Adrenal gland (tissue), 12 donors: ENCODE measurements around the gene HDAC10. TPM values are rescaled to one million over a fixed set of nuclear protein-coding genes. Genes with fewer than 3 reads are reported as not detected.

Source experiments
- DNase-seq, 7 donors: peaks; one replicate each; pipeline ENCODE4 v3.0.0-alpha.2; 2019 to 2020
- H3K27ac ChIP-seq, 5 donors: fragments of 200-600 bp; sonication (generic) in 4 of 5; 1 replicate in 3 of 5; 2 replicates in 2 of 5; pipeline versions ENCODE4 v1.5.1 to v1.8.0; 2016 to 2020; ENCODE audit warnings: mild to moderate bottlenecking in 1 of 5
- H3K27me3 ChIP-seq: fragments of 200-600 bp; 2 replicates; pipeline ENCODE4 v1.8.0; 2021
- H3K36me3 ChIP-seq, 2 donors: fragments of 200-600 bp; replicated peaks in 1 of 2; 1 replicate in 1 of 2; 2 replicates in 1 of 2; pipeline versions ENCODE4 v1.5.1 to v1.8.0; 2018 to 2022
- H3K4me1 ChIP-seq, 2 donors: fragments of 200-600 bp; replicated peaks in 1 of 2; 1 replicate in 1 of 2; 2 replicates in 1 of 2; pipeline versions ENCODE4 v1.5.1 to v1.8.0; 2018 to 2021
- H3K4me3 ChIP-seq, 4 donors: fragments of 200-600 bp; sonication (generic) in 3 of 4; one replicate each; pipeline ENCODE4 v1.5.1; 2016 to 2018
- H3K9me3 ChIP-seq, 3 donors: fragments of 200-600 bp; sonication (generic) in 1 of 3; replicated peaks in 1 of 3; 1 replicate in 2 of 3; 2 replicates in 1 of 3; pipeline versions ENCODE4 v1.5.1 to v1.8.0; 2016 to 2021
- POLR2A ChIP-seq, 2 donors: fragments of 450-650 bp; IDR thresholded peaks; one replicate each; pipeline ENCODE4 v1.6.1; 2017; ENCODE audit warnings: antibody characterized with exemption in 2 of 2, mild to moderate bottlenecking in 2 of 2, moderate library complexity in 1 of 2
- WGBS, 4 donors: extraction: QIAGEN DNeasy Blood & Tissue Kit in 2 of 4; methylation state at CpG; one replicate each; pipeline versions ENCODE4 v1.1.5 to v1.1.7; 2013 to 2017; 5-methylcytosine and 5-hydroxymethylcytosine counted together
- intact Hi-C, 2 donors: fragments of 100-400 bp; cut with DNase I; formaldehyde crosslinking; loops; one replicate each; pipeline versions ENCODE4 v1.14.1 to v1.15.0; 2022 to 2023
- polyA plus RNA-seq, 3 donors: library from polyadenylated mRNA; stranded (reverse); fragments of 200-250 nt in 2 of 3; fragments of 350-450 nt in 1 of 3; fragmentation: Illumina TruSeq in 1 of 3; extraction: RNeasy Lipid Tissue Mini Kit (QIAGEN cat#74804) in 1 of 3; gene quantifications; one replicate each; pipeline ENCODE4 v1.2.3, GENCODE V29; 2013 to 2014
- total RNA-seq, 9 donors: library from RNA; depleted of rRNA in 4 of 9; stranded (reverse); fragments of >200 nt in 4 of 9; fragments of 120-200 nt in 1 of 9; fragmentation: NEBNext Ultra II Directional in 1 of 9; extraction: Animal tissue kit (Norgen Biotek cat#: 25700) in 1 of 9; gene quantifications; one replicate each; pipeline versions ENCODE4 v1.1.0 to v1.2.4, GENCODE V29; 2013 to 2023
- TF ChIP-seq, protein P1 (sequence below), 6 experiments: fragments of 450-650 bp in 4 of 6; fragments of 200-600 bp in 2 of 6; sonication (generic) in 1 of 6; IDR thresholded peaks; 1 replicate in 5 of 6; 2 replicates in 1 of 6; pipeline versions ENCODE4 v1.5.1 to v1.8.0; 2016 to 2021; ENCODE audit warnings: antibody characterized with exemption in 6 of 6, mild to moderate bottlenecking in 2 of 6, moderate library complexity in 1 of 6
- donor health status: healthy with polysubstance abuse.
- donor health status: Bipolar disorder and iron deficiency.
- donor health status: DM: yes; HTN: yes; CAD: no.
- donor health status: DM: no; HTN: no; CAD: no.
- donor health status: DM: no; HTN: no; CAD: no.
- donor health status: DM: yes; HTN: yes; CAD: no.

The HDAC10 gene
- total and polyA plus RNA-seq, 12 donors: 2.0 to 179 (median 41.5) TPM

DNA sequence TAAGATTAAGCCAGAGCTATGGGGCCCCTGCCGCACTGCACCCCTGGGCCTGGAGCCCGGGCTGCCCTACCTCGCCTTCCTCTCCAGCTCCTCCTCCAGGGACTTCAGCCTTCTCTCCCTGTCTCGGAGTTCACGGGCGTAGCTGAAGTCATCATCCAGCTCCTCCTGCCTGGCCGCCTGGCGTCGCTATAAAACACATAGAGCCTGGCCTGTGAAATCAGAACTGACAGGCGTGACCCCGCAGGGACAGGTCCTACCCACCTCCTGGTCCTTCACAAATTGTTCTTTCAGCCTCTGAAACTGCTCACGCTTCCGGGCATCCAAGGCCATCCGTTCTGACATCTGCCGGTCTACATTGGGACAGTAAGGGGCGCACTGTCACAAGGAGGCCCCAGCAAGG, 27.0 kb downstream of the HDAC10 start:
- H3K27me3 ChIP-seq: no peaks in the 10 kb centered on the region
- no peaks in the 10 kb centered on the region for H3K4me1 ChIP-seq
- peaks cover 0 to 75% of the 10 kb centered on the region in 2 donors for H3K36me3 ChIP-seq
- H3K27ac ChIP-seq: no peak overlapping the region
- no peaks in the 10 kb centered on the region for H3K9me3 ChIP-seq
- no peak for DNase-seq
- H3K4me3 ChIP-seq: no peak overlapping the region
- WGBS, 4 donors: 89 to 93% (median 90%) methylated on average over 15 to 16 of the region's 16 CpGs
- intact Hi-C loops: no loop called here
- TF ChIP-seq POLR2A (IDR thresholded peaks at IDR 0.05): no peak
- TF ChIP-seq, protein P1, sequence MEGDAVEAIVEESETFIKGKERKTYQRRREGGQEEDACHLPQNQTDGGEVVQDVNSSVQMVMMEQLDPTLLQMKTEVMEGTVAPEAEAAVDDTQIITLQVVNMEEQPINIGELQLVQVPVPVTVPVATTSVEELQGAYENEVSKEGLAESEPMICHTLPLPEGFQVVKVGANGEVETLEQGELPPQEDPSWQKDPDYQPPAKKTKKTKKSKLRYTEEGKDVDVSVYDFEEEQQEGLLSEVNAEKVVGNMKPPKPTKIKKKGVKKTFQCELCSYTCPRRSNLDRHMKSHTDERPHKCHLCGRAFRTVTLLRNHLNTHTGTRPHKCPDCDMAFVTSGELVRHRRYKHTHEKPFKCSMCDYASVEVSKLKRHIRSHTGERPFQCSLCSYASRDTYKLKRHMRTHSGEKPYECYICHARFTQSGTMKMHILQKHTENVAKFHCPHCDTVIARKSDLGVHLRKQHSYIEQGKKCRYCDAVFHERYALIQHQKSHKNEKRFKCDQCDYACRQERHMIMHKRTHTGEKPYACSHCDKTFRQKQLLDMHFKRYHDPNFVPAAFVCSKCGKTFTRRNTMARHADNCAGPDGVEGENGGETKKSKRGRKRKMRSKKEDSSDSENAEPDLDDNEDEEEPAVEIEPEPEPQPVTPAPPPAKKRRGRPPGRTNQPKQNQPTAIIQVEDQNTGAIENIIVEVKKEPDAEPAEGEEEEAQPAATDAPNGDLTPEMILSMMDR (IDR thresholded peaks at IDR 0.05): no peak

DNA sequence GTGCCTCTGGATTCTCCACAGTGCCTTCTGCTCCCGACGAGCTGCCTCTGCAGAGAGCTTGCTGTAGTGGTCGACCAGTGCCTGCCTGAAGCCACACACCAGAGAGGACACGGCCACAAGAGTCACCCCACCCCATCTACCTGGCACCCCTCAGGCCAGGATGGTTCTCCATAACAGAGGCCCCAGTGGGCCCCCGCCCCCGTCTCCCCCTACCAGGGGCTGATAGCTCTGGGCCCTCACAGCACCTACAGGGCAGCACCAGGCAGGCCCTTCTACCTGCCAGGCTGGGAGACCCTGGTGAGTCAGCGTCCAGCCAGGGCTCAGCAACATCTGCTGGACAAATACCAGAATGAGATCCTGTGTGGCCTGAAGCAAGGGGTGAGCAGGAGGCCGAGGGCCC, 28.6 kb downstream of the HDAC10 start:
- Histone ChIP-seq H3K36me3 (peaks cover 0 to 77% of the 10 kb centered on the region in 2 donors), H3K9me3 (no peaks in the 10 kb centered on the region), H3K4me3 (no peak overlapping the region), H3K4me1 (no peaks in the 10 kb centered on the region), H3K27me3 (no peaks in the 10 kb centered on the region), H3K27ac (no peak overlapping the region)
- 88 to 100% (median 98%) methylated on average over 2 to 8 of the region's 8 CpGs for WGBS, 4 donors
- DNase-seq: no peak
- intact Hi-C loops: no loop called here
- TF ChIP-seq, protein P1 (IDR thresholded peaks at IDR 0.05): no peak

DNA sequence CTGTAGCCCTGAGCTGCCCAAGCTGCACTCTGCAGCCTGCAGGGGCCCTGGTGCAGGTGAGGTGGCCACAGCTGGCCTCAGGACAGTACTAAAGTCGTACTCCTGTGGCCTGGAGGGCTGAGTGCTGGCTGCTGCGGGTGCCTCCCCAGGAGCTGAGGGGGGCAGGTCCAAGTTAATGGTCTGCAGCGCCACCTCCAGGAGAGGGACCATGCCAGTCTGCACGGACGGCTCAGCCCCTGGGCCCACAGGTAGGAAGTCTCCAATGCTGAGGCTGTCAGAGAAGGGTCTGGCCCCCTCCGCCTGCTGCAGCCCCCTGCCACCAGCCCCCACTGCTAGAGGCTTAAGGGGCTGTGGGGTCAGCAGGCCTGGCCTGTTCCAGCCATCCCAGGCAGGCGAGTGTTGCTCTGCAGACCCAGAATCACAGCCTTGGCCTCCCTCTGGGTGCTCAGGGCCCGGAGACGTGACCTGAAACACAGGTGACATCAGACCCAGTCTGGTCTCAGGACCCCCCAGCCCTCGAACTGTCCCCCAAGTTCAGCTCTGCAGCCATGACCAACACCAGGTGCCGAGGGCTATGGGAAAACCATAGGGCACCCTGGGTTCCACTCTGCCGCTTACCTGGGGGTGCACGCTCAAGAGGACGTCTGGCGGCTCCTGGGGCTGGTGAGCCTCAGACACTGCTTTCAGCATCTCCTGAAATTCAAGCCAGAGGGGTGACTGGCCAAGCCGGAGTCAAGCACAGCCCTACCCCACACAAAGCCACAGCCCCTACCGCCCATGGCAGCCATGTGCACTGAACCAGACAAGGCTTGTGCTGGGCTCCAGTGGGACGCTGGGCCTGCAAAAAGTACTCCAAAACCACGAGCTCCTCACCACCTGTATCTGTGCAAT, 29.4 kb downstream of the HDAC10 start:
- no peaks in the 10 kb centered on the region for H3K27me3 ChIP-seq
- intact Hi-C loops: no loop called here
- DNase-seq: no peak
- no peak overlapping the region for H3K27ac ChIP-seq
- WGBS, 4 donors: 81 to 93% (median 90%) methylated on average over 10 to 19 of the region's 19 CpGs
- H3K9me3 ChIP-seq: no peaks in the 10 kb centered on the region
- TF ChIP-seq POLR2A (IDR thresholded peaks at IDR 0.05): no peak
- TF ChIP-seq, protein P1 (IDR thresholded peaks at IDR 0.05): peak in 2 of 6 experiments; percentile 4 to 9
- H3K4me3 ChIP-seq: no peak overlapping the region
- no peaks in the 10 kb centered on the region for H3K4me1 ChIP-seq
- H3K36me3 ChIP-seq: peaks cover 0 to 82% of the 10 kb centered on the region in 2 donors

DNA sequence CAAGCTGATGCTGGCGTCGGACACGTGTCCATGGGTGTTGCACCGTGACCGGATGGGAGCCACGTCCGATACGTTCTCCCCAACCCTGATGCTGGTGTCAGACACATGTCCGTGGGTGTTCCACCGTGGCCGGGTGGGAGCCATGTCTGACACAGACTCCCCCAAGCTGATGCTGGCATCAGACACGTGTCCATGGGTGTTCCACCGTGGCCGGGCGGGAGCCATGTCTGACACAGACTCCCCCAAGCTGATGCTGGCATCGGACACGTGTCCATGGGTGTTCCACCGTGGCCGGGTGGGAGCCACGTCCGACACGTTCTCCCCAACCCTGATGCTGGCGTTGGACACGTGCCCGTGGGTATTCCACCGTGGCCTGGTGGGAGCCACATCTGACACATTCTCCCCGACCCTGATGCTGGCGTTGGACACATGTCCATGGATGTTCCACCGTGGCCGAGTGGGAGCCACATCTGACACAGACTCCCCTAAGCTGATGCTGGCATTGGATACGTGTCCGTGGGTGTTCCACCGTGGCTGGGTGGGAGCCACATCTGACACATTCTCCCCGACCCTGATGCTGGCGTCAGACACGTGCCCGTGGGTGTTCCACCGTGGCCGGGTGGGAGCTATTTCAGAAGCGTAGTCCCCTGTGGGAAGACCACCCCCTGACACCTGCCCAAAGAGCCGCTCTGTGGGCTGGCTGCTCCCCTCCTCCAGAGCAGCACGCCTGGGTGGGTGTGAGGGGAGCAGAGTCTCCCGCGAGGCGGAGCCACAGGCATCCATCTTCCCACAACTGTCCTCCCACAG, 30.3 kb downstream of the HDAC10 start:
- 91 to 95% (median 95%) methylated on average over 26 to 45 of the region's 45 CpGs for WGBS, 4 donors
- TF ChIP-seq, protein P1 (IDR thresholded peaks at IDR 0.05): no peak
- no peak for TF ChIP-seq POLR2A (IDR thresholded peaks at IDR 0.05)
- Histone ChIP-seq H3K4me1 (no peaks in the 10 kb centered on the region), H3K27me3 (no peaks in the 10 kb centered on the region), H3K36me3 (peaks cover 0 to 86% of the 10 kb centered on the region in 2 donors), H3K9me3 (no peaks in the 10 kb centered on the region), H3K4me3 (no peak overlapping the region), H3K27ac (no peak overlapping the region)
- no peak for DNase-seq
- intact Hi-C loops: no loop called here
